Hepatocyte (in vitro differentiated cells): ENCODE data around the gene LRRK1.

Source experiments
- EZH2 ChIP-seq: fragments of 200-600 bp; sonication (generic); IDR thresholded peaks from 2 replicates; pipeline ENCODE4 v1.6.1; 2016; ENCODE audit warnings: antibody characterized with exemption, mild to moderate bottlenecking, borderline replicate concordance
- EZH2phosphoT487 ChIP-seq: fragments of 200-600 bp; sonication (generic); IDR thresholded peaks from one replicate; pipeline ENCODE4 v1.6.1; 2018; ENCODE audit warnings: antibody characterized with exemption, mild to moderate bottlenecking, low read depth, moderate library complexity; ENCODE audit not compliant: unreplicated experiment, severe bottlenecking

DNA sequence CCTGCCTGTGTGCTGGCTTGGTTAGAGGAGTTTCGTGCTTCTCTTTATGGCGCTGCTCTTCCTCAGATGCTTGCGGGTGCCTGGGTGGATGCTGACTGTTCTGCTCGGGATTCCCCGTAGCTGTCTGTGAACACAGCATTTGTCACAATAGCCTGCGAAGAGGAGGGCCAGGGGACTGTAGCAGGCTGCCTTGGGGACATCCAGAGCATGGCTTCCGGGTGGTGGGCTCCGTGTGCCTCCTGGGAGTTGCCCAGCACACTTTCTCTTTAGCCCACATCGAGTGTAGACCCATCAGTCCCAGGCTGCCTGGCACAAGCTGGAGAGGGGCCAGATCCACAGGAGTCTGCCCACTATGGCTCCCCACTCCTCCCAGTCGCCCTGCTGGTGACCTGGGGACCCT, 22.4 kb downstream of the LRRK1 start:
- TF ChIP-seq EZH2 (no peak), EZH2phosphoT487 (no peak)
